GM18907 (cell line): ENCODE results near the gene LACTBL1.
"Not testable (repeated sequence)": the region's sequence is repeated elsewhere in the genome, so short reads cannot be mapped to it uniquely, and the experiment has no call there.

ENCODE experiments used
- ATAC-seq: cut with Tn5 transposase; IDR thresholded peaks from one replicate; pipeline ENCODE4 v1.9.1; 2021; ENCODE audit warnings: mild to moderate bottlenecking, moderate library complexity; ENCODE audit not compliant: unreplicated experiment

Gene LACTBL1

DNA sequence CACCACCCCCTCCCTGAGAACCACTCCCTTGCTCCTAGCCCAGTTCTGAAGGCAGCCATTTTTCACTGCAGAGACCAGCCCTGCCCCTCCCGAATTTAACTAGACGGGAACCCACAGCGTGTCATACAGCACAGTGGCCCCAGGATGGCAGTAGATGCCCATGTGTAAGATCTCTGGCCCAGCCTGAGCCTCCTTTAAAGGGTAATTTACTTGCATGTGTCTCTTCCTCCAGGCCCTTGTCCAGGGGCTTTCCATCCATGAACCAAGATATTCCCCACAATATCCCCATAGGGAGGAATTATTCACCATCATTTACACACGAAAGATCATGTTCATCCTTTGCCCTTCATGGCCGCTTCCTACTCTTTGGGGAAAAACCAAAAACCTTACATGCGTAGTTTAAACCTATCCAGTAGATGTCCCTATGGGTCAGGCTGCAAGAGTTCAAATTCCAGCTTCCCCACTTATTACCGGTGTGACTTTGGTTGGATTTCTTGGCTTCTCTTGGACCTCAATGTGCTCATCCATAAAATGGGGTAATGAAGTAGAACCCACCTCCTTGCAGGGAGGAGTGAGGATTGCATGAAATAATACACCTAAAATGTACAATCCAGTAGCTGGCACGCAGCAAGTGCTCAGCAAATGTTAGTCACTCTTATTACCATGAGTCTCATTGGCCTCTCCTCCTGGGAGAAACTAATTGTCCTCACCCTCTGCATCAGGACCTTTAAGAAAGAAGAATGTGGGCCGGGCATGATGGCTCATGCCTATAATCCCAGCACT lies 4.0 kb upstream of the LACTBL1 start:
- ATAC-seq, result no peak

DNA sequence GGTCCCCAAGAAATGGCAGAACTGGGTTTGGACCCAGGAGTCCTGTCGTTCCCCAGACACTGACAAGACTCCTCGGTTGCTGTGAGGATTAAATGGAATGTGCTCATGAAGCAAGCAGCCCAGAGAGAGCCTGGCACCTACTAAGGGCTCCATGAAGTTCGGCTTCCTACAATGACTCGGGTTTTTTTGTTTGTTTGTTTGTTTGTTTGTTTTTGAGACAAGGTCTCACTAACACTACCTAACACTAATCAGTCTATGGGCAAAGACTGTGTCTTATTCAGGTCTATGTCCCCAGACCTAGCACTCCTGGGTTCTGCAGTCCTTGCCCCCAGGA lies 3.4 kb upstream of the LACTBL1 start:
- ATAC-seq, result no peak

DNA sequence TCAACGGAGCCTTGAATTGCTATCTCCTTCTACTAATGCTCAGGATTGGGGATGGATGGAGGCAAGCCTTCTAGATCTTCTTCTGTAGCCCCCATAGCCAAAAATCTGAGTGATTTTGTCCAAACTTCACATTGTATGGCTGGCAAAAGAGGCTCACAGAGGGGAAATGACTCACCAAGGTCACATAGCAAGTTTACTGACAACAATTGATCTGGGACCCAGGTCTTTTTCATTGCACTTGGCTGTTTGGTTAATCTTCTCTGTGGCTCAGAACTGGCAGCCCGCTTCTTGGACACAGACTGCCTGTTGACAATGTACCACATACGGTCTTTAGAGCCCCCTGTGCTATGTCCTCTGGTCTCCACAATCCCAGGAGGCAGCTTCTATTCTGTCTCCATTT lies 3.0 kb upstream of the LACTBL1 start:
- ATAC-seq, result no peak

DNA sequence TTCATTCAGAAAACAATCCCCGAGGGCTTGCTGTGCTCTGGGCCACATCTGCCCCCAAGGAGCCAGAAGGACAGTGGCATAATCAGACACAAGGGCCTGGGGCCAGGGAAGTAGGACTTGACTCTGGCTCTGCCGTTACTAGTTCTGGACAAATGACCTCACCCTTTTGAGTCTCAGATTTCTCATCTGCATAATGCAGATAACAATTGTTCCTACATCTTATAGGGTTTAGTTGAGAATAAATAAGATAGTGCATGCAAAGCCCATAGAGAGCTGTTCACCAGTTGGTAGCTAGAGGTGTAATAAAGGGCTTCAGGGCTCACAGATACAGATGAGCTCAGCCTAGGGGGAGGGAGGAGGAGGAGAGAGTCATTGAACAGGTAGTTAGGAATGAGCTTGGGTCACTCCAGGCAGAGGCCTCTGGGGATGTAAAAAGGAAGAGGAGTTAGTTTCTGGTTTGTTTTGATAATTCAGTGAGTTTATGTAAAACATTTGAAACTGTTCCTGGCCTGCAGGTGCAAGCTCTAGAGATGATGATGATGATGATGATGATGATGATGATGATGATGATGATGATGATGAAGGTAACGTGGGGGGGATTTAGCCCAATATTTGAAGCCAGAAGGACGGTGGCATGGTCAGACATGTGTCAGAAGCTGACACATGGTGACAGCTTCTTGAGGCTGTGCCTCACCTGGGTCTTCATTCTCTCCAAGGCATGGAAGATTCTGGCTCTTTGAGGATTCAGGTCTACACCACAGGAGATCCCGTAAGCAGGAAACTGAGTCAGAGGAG lies 858 bp downstream of the LACTBL1 start:
- ATAC-seq, result no peak

DNA sequence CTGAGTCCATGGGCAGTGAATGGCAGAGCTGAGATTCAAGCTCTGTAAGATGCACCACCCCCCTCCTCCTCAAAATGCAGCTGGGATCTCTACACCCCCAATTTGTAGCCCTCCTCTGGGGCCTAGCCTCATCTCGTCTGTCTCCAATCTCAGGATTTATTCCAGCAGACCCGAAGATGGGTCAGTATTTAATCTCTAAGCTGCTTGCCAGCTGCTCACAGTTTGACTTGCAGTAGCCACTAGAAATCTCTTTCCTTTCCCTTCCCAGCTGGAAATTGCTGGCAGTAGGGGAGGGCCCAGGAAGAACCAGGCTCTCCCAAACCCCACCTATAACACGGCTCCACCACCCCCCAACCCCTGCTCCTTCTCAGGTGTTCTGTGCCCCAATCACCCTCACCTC lies 1.5 kb downstream of the LACTBL1 start:
- ATAC-seq, result no peak

DNA sequence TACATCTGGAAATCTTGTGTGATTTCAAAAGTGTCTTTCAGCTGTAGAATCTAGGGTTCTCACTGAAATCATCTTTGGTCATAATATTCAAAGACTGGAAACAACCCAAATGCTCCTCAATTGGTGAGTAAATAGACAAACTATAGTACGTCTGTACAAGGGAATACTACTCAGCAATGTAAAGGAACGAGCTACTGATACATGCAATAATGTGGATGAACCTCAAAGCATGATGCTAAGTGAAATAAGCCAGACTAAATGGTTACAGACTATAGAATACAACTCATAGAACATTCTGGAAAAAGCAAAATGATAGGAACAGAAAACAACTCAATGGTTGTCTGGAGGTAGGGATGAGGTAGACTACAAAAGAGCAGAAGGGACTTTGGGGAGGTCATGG lies 2.6 kb downstream of the LACTBL1 start:
- no peak for ATAC-seq

DNA sequence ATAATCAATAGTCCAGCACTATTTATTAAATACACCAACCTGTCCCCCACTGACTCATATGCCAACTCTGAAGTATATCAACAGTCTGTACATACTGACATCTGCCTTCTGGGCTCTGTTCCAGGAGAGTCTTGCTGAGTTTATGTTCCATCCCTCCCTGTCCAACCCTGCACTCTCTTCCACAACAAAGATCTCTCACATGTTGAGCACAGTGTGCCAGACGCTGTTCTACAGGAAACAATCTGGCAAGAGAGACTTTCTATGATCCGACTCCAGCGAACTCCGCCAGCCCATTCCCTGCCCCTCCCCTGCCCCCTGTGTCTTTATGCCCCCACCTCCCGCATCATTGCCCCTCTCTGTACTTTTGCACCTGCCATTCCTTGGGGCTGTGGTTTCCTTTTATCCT lies 3.4 kb downstream of the LACTBL1 start:
- ATAC-seq, result no peak

DNA sequence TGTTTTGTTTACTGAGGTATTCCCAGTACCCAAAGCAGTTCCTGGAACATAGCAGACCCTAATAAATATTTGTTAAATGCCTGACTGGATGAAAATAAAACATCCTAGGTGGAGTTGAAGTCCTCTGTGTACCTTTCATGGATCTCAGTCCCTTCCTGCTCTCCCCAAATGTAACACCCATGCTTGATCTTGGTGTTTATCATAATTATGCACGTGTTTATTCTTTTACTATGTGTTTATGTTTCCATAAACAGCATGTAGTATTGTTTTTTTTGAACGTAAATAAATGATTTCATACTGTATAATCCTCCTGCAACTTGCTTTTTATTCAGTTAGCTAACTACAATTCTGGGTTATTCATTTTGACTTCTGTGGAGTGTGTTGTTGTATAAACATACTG lies 4.8 kb downstream of the LACTBL1 start:
- no peak for ATAC-seq

DNA sequence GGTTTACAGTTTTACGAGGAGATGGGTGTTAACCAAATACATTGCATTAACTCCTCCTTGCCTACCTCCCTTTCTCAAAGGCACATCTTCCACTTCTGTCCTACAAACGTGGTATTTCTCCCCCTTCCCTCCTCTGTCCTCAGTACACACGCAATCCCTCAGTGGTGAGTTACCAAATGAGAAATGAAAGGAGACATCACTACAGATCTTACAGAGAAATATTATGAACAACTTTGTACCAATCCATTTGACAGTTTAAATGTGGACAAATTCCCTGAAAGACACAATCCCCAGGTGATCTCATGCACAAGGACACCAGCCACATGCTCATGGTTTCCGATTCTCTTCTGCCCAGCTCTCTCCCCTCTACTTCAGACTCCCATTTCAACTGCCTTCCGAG lies 6.4 kb downstream of the LACTBL1 start:
- no peak for ATAC-seq

DNA sequence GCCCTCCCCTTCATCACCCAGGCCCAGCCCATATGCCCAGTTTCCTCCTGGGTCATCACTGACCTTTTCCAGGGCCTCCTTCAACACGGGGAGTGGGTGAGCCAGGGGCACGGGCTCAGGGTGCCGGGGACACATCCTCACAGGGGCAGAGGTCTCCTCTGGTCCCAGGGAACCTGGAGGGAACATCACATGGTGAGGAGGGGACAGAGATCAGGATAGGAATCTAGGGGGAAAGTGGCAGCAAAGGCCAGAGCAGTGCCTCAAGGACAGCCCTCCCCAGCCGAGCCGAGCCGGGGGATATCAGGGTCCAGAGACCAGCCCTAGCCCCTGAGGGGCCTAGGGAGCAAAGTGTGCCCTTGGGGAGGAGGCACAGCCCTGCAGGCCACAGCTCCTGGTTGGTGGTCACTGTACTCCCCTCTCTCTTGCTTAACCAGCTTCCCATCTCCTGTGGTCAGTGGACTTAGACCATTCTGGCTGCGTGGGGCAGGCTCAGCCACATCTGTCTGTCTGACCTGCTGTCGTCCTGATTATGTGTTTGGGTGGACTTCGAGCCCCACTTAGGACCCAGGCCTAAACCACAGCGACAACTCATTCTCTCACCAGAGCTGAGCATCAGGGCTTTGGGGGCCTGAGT lies 9.5 kb downstream of the LACTBL1 start:
- ATAC-seq, result no peak

DNA sequence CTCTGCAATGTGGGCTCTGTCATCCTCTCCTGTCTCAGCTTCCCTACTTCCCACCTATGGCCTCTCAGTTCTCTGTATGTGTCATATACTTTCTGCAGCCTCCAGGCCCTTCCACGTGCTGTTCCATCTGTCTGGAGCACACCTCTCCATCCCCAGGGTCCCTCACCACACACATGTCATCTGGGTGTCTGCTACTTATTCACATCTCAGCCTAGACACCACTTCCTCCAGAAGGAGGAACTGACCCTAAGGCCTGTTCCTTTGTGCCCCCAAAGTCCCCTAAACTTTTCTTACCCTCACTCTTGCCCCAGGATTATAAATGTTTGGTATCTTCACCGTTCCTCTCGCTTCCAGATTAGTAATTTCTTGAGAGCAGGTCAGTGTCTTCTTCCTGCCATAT lies 10.1 kb downstream of the LACTBL1 start:
- no peak for ATAC-seq

DNA sequence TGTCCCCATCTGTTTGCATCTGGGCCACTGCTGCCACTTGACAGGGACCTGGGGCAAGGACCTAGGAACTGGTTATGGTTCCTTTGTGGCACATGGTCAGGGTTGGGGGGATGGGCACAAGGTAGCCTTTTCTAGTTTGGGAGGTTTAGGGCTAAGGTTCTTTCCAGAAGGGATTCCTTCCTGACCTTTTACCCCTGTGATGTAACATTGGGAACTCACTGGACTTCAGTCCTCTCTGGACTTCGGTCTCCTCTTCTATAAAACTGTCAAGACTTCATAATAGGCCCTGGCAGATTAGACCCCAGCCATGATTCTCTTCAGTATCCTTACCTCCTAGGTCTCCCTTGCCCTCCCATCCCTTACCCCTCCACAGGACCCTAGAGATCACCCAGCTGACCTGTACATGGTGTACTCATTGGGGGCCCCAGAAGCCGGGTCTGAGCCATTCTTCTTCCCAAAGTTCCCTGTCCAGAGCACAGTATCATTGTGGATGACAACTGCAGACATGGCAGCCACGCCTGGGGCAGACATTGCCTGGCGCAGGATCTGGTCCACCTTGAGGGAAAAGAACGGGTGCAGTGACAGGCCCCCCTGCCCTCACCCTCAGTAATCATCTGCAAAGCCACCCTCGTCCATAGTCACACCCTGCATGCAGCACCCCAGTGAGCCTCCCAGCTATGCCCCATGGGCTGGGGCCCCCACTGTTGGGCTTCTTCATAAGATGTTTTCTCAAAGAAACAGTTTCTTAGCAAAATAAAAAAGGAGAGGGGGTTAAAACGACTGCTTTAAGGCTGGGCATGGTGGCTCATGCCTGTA lies 12.9 kb downstream of the LACTBL1 start:
- no peak for ATAC-seq

DNA sequence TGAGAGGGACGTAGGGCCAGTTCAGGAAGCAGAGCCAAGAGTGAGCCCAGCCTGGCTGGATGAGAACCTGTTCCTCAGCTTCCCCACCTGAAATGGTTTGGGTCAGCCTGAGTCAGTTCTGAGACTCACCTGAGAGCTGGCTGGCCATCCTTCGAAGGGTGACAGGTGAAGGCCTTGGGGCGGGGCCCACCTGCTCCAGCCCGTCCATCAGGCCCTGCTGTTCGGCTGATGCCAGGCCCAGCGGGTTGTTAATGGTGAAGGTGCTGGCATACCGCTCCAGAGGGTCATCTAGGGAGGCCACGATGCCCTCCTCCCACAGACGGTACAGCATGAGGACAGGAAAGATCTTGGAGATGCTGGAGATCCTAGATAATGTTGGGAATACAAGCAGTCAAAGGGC lies 14.1 kb downstream of the LACTBL1 start:
- ATAC-seq, result no peak

DNA sequence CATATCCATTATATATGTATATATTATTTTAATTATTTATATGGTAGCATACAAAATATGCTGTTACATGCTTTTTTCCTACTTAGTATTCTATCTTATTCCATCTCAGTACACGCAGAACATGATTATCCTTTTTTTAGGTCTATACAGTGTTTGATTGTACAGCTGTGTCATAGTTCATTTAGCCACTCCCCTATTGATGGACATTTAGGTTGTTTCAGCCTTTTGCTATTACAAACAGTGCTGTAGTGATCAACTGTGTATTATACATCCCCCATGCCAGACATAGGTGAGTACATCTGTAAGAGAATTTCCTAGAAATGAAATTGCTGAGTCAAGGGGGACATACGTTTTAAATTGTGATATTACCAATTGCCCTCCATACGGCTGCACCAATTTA lies 15.6 kb downstream of the LACTBL1 start:
- ATAC-seq, result no peak

DNA sequence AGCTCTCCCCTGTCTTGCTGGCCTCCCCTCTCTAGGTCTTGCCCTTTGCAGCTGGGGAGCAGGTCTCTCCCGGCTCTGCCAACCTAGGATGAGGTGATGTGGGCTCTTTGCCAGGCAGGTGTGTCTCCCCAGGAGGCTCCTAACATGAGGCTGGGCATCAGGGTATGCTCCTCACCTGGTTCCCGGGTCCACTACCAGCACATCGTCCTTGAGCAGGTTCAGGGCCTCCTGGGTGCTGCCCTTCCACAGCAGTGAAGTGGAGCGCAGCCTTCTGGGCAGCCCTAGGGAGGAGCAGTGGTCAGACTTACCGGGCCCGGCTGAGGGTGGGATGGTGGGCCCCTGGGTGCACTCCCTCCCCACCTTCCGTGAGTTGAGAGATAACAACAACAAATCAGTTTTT lies 17.5 kb downstream of the LACTBL1 start:
- ATAC-seq, result no peak

DNA sequence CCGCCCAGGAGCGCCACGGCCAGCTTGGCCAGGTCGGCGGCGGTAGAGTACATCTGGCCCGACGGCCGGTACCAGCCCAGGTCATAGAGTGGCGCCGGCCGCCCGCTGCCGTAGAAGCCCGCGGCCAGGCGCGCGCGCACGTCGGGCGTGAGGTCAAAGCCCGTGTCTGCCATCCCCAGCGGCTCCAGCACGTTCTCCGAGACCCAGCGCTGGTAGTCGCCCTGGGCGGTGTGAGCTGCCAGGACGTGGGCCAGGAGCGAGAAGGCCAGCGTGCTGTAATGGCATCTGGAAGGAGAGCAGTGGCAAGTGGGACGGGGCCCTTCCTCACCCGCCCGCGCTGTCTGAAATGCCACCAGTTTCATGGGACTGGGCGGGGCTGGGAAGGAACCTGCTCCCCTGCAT lies 18.9 kb downstream of the LACTBL1 start:
- ATAC-seq, result no peak

DNA sequence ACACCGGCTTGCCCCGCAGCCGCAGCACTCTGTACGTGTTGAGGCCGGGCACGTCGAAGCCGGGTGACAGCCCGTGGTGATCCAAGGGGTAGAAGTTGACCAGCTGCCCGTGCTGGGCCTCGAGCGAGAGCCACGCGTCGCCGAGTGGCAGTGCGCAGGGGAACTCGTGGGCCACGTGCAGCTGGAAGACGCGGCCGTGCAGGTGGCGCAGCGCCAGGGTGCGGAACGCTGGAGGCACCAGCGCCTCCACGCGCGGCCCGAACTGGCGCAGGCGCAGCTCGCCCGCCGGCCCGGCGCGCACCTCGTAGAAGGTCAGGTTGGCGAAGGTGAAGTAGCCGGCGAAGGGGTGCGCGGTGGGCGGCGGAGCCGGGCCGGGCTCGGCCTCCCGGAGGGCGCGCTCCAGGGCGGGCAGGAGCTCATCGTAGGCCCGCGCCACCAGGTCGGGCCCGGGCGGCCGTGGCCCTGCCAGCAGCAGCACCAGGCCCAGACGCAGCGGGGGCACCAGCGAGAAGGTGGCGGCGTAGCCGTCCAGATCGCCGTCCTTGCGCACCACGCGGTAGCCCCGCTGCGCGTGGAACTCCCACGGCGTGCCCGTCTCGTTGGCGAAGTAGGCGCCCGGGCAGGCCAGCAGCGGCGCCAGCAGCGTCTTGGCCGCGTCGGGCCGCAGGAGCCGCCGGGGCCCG lies 19.5 kb downstream of the LACTBL1 start:
- ATAC-seq, result no peak

DNA sequence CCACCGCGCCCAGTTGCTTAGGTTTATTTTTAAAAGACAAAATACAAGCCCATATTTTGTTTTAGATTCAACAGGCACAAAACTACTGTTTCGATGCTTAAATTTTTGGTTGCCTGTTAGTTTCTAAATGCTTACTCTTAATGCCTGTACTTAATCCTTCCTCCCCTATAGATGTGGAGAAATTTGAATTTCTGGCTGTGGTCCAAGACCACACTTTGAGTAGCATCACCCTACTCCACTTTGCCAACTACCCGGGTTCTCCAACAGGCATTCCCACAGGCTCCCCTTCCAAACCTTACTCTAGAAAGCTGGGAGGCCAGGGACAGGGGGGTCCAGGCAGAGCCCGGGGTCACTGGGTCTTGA lies 20.0 kb downstream of the LACTBL1 start:
- no peak for ATAC-seq

DNA sequence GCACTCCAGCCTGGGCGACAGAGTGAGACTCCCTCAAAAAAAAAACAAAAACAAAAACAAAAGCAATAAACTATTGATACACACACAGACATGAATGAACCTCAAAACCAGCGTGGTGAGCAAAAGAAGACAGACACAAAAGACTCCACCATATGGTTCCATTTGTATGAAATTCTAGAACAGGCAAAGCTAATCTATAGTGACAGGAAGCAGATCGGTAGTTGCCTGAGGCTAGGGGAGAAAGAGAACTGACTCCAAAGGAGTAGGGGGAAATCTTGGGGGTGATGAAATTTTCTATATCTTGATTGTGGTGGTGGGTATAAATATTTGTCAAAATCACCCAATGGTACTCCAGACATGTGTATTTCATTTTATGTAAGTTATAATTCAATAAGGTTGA lies 20.9 kb downstream of the LACTBL1 start:
- ATAC-seq, result no peak

DNA sequence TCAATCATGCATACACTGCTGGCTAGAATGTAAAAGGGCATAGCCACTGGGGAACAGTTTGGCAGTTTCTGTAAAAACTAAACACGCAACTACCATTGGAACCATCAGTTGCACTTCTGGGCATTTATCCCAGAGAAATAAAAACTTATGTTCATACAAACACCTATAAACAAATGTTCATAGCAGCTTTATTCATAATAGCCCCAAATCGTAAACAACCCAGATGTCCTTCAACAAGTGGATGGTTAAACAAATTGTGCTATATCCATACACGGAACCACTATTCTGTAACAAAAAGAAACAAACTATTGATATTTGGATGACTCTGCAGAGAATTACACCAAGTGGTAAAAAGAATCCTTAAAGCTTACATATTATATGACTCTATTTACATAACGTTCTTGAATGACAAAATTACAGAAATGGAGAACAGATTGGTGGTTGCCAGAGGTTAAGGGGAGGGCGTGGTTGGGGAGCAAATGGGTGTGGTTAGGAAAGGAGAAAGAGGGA lies 22.8 kb downstream of the LACTBL1 start:
- ATAC-seq, result no peak

DNA sequence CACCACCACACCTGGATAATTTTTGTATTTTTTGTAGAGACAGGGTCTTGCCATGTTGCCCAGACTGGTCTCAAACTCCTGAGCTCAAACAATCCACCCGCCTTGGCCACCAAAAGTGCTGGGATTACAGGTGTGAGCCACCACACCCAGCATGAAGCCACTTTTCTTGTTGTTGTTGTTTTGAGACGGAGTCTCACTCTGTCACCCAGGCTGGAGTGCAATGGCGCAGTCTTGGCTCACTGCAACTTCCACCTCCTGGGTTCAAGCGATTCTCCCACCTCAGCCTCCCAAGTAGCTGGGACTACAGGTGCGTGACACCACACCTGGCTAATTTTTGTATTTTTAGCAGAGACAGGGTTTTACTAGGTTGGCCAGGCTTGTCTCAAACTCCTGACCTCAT lies 27.5 kb downstream of the LACTBL1 start:
- not testable (repeated sequence) for ATAC-seq
